ENCODE measurements around the gene LARGE1. TPM values are rescaled to one million over a fixed set of nuclear protein-coding genes. Genes with fewer than 3 reads are reported as not detected.
"Not testable (repeated sequence)": the region's sequence is repeated elsewhere in the genome, so short reads cannot be mapped to it uniquely, and the experiment has no call there.

LARGE1 gene
- polyA plus RNA-seq, 5 donors, result 25.2 to 39.4 (median 31.5) TPM

- not testable (repeated sequence) for DNase-seq
Observed at GRCh38 chr22:33858653-33859052, 61.6 kb downstream of the LARGE1 start.

- not testable (repeated sequence) for DNase-seq
Observed at GRCh38 chr22:33857767-33858166, 62.5 kb downstream of the LARGE1 start.

GRCh38 chr22:33854724-33855123 is 65.6 kb downstream of the LARGE1 start:
- DNase-seq, result no peak

- peak; percentile 53 to 54 for DNase-seq
Observed at GRCh38 chr22:33853200-33854097, 66.8 kb downstream of the LARGE1 start.

GRCh38 chr22:33851821-33852384 is 68.4 kb downstream of the LARGE1 start:
- DNase-seq, result no peak

- no peak for DNase-seq
Observed at GRCh38 chr22:33851240-33851639, 69.0 kb downstream of the LARGE1 start.

- DNase-seq, result no peak
Observed at GRCh38 chr22:33850724-33851123, 69.6 kb downstream of the LARGE1 start.

- no peak for DNase-seq
Observed at GRCh38 chr22:33850193-33850592, 70.1 kb downstream of the LARGE1 start.

GRCh38 chr22:33848251-33848650 is 72.0 kb downstream of the LARGE1 start:
- DNase-seq, result no peak

- DNase-seq, result no peak
Observed at GRCh38 chr22:33844273-33844672, 76.0 kb downstream of the LARGE1 start.

- no peak for DNase-seq
Observed at GRCh38 chr22:33842421-33843094, 77.7 kb downstream of the LARGE1 start.

GRCh38 chr22:33842006-33842354 is 78.3 kb downstream of the LARGE1 start:
- no peak for DNase-seq

- no peak for DNase-seq
Observed at GRCh38 chr22:33841281-33842005, 78.8 kb downstream of the LARGE1 start.

- DNase-seq, result no peak
Observed at GRCh38 chr22:33838644-33839043, 81.6 kb downstream of the LARGE1 start.

GRCh38 chr22:33837826-33838225 is 82.5 kb downstream of the LARGE1 start:
- DNase-seq, result no peak

- DNase-seq, result no peak
Observed at GRCh38 chr22:33835265-33835664, 85.0 kb downstream of the LARGE1 start.

- no peak for DNase-seq
Observed at GRCh38 chr22:33832558-33833151, 87.6 kb downstream of the LARGE1 start.

GRCh38 chr22:33831651-33832050 is 88.6 kb downstream of the LARGE1 start:
- no peak for DNase-seq

- DNase-seq, result no peak
Observed at GRCh38 chr22:33831207-33831606, 89.1 kb downstream of the LARGE1 start.

- DNase-seq, result no peak
Observed at GRCh38 chr22:33829546-33830280, 90.6 kb downstream of the LARGE1 start.

- DNase-seq, result no peak
Observed at GRCh38 chr22:33828302-33828701, 92.0 kb downstream of the LARGE1 start.

Measured in right lung (tissue), 5 donors.